GM19467 (cell line): Measurements from ENCODE around the gene NCOA1.
"Not testable (repeated sequence)": the region's sequence is repeated elsewhere in the genome, so short reads cannot be mapped to it uniquely, and the experiment has no call there.

Experiments
- ATAC-seq: cut with Tn5 transposase; IDR thresholded peaks from one replicate; pipeline ENCODE4 v1.9.1; 2021; ENCODE audit warnings: mild to moderate bottlenecking, moderate library complexity; ENCODE audit not compliant: unreplicated experiment

NCOA1 gene

GRCh38 chr2:24676493-24676892 is 185.4 kb downstream of the NCOA1 start:
- no peak for ATAC-seq

GRCh38 chr2:24678066-24678465 is 187.0 kb downstream of the NCOA1 start:
- ATAC-seq: not testable (repeated sequence)

DNA sequence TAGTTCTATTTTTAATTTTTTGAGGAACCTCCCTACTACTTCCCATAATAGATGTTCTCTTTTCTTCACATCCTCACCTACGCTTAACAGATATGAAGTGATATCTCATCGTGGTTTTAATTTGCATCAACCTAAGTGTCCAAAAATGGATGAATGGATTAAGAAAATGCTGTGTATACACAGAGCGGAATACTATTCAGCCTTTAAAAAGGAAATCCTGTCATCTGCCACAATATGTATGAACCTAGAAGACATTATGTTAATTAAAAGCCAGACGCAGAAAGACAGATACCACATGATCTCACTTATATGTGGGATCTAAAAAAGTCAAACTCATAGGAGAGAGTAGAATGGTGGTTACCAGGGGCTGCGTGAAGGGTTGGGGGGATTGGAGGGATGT is 189.1 kb downstream of the NCOA1 start:
- no peak for ATAC-seq

DNA sequence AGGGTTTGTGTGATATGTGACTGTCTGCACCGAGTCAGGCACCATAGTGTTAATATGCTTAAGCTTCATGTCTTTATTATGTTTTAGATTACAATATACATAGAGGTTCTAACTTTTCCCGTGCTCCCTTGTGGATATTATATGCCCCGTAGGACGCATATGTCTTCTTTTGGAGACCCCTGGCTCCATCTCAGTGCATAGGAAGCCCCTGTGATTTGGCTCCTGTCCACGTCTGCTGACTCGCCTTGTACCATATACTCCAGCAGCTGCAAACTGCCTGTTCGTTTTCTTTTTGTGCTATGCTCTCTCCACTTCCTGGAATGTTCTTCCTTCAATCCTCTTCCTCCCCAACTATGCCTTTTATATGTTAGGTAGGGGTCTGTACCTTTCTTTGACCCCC is 191.2 kb downstream of the NCOA1 start:
- ATAC-seq: no peak

DNA sequence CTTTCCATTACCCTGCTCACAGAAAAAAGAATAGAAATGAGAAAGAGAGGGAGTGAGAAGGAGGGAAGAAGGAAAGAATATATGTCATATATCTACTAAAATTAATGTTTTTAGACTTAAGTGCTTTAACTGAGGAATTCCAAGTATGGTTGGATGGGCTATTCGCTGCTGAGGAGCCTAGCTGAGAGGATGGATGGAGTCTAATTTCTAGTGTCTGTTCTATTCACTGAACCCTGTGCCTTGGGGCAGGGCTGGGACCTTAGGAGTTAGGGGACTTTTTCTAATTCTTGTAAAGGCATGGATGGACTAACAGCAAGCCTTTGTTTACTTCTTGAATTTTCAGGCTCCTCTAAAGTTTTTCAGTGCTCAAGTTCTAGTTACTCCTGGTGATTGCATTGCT is 192.4 kb downstream of the NCOA1 start:
- ATAC-seq: no peak

DNA sequence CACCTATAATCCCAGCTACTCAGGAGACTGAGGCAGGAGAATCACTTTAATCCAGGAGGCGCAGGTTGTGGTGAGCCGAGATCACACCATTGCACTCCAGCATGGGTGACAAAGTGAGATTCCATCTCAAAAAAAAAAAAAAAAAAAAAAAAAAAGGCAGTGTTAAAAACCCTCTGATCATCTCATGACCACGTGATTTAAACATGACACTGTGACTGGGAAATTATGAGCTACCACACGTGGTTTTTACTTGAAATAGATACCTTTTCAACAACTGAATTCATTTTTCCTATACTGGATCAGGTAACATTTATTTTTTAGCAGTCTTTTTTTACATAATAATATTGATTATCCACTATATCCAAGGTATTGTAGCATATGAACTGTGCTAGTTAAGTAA is 199.5 kb downstream of the NCOA1 start:
- ATAC-seq: no peak

GRCh38 chr2:24691806-24692205 is 200.8 kb downstream of the NCOA1 start:
- no peak for ATAC-seq

- ATAC-seq: no peak
Measured at GRCh38 chr2:24697792-24698191, 206.7 kb downstream of the NCOA1 start.

DNA sequence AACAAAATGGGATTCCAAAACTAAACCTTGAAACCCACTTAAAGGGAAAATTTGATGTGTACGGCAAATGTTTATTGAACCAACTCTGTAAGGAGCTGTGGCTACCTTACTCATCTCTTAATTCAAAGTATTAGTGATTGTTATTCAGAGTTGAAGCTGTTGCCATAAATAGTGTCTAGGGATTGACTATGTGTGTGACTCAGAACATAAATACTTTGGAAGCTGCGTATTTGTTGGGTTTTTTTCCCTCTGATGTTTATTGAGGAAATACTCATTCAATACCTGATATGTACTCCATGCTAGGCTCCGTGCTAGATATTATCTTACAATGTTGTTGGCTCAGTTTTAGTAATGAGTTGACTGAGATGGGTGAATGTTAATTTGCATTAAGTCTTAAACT is 211.7 kb downstream of the NCOA1 start:
- ATAC-seq: no peak

GRCh38 chr2:24704692-24705091 is 213.6 kb downstream of the NCOA1 start:
- no peak for ATAC-seq

DNA sequence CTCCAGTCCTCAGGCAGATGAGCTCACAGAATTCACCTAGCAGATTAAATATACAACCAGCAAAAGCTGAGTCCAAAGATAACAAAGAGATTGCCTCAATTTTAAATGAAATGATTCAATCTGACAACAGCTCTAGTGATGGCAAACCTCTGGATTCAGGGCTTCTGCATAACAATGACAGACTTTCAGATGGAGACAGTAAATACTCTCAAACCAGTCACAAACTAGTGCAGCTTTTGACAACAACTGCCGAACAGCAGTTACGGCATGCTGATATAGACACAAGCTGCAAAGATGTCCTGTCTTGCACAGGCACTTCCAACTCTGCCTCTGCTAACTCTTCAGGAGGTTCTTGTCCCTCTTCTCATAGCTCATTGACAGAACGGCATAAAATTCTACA is 216.1 kb downstream of the NCOA1 start:
- ATAC-seq: no peak

DNA sequence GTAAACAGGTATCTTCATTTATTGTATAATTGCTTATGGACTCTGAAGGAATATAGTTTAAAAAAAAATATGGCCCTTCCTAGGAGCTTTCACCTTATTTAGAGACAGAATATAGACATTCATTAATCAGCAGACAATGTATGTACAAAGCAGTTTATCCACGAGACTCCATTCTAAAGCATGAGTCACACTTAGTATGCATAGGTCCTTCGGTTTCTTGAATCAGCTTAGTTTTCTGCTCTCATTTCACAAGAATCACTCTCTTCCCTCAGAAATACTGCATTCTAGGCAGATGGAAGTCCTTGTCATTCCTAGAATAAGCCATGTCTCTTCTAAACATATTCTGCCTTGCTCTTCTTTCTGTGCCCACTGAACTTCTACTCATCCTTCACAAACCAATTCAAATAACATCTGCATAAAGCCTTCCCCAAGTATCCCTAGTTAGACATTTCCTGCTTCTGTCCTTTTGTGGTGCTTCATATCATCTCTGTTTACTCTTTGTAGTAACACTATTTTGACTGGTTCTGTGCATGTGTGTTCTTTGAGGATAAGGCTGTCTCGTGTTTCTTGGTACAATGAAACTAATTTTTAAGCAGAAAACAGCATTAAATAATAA is 217.6 kb downstream of the NCOA1 start:
- ATAC-seq: no peak

- ATAC-seq: no peak
Measured at GRCh38 chr2:24710806-24711205, 219.8 kb downstream of the NCOA1 start.

GRCh38 chr2:24711865-24712264 is 220.8 kb downstream of the NCOA1 start:
- no peak for ATAC-seq

- ATAC-seq: no peak
Measured at GRCh38 chr2:24712296-24712695, 221.2 kb downstream of the NCOA1 start.

- ATAC-seq: no peak
Measured at GRCh38 chr2:24717263-24717951, 226.4 kb downstream of the NCOA1 start.

DNA sequence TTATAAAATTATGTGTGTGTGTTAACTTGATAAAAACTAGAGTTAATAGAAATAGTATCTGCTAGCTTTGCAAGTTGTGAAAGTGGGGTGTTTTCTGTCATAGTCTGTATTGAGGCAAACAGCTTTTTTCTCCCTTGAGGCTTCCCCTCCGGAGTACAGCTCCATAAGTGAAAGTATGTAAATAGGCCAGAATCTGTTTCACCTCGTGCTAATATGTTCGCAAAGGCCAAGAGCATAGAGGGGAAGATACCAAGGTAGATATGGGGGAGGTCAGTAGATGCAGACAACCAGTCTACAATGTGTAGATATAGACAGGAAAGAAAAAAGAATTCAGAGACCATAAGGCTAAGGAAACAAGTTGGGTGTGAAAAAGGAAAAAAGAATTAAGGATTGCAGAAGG is 229.3 kb downstream of the NCOA1 start:
- ATAC-seq: peak; percentile 66

- ATAC-seq: no peak
Measured at GRCh38 chr2:24721470-24721869, 230.4 kb downstream of the NCOA1 start.

- no peak for ATAC-seq
Measured at GRCh38 chr2:24722141-24722790, 231.2 kb downstream of the NCOA1 start.

DNA sequence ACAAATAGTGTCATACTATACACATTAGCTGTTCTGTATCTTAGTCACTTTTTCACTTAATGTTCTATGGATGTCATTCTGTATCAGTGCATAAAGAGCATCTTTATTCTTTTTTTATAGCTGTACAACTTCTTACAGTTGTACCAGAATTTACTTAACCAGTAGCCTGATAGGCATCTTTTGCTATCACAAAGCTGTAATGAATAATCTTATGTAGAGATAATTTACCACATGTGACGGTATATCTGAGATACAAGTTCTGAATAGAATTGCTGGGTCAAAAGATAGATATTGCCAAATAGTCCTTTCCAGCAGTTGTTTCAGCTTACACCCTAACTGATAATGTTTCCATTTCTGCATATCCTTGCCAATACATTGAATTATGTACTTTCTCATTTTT is 232.1 kb downstream of the NCOA1 start:
- ATAC-seq: no peak

DNA sequence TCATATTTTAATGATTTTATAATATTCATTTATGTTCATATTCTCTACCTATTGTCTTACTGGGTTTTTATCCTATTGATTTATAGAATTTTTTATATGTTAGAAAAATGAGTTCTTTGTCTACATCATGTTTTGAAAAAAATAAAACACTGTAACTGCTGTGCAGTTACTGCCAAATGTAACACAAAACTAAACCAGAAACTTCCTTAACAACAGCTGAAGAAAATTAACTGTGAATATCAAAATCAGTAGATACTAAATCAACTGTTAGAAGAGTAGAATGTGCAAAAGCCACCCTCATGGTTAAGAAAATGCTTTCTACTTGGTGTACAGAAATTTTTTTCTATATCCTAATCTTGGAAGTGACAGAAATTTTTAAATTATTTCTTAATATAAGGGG is 232.6 kb downstream of the NCOA1 start:
- ATAC-seq: no peak

GRCh38 chr2:24724111-24724775 is 233.2 kb downstream of the NCOA1 start:
- no peak for ATAC-seq
